ENCODE measurements around the gene SLC20A1.

DNA sequence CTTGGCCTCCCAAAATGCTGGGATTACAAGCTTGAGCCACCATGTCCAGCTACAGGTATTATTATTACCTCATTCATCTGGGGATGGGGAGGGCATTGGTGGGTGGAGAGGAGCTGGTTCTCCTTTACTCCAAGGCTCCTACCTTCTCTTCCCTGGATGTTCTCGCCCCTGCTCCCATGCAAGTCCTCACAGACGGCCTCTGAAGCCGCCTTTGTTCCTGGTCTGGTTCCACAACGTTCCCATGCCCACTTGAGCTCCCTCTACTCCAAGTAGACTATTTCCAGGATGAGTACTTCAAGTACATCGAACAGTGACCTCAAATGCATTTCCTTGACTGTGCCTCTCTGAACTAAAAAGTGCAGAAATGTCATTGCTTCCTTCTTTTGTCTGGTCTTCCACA is 3.2 kb upstream of the SLC20A1 start:
- TF ChIP-seq POLR2AphosphoS5 (IDR thresholded peaks at IDR 0.05; ENCODE audit: low read depth, low read length), result no peak
- TF ChIP-seq, protein P1, sequence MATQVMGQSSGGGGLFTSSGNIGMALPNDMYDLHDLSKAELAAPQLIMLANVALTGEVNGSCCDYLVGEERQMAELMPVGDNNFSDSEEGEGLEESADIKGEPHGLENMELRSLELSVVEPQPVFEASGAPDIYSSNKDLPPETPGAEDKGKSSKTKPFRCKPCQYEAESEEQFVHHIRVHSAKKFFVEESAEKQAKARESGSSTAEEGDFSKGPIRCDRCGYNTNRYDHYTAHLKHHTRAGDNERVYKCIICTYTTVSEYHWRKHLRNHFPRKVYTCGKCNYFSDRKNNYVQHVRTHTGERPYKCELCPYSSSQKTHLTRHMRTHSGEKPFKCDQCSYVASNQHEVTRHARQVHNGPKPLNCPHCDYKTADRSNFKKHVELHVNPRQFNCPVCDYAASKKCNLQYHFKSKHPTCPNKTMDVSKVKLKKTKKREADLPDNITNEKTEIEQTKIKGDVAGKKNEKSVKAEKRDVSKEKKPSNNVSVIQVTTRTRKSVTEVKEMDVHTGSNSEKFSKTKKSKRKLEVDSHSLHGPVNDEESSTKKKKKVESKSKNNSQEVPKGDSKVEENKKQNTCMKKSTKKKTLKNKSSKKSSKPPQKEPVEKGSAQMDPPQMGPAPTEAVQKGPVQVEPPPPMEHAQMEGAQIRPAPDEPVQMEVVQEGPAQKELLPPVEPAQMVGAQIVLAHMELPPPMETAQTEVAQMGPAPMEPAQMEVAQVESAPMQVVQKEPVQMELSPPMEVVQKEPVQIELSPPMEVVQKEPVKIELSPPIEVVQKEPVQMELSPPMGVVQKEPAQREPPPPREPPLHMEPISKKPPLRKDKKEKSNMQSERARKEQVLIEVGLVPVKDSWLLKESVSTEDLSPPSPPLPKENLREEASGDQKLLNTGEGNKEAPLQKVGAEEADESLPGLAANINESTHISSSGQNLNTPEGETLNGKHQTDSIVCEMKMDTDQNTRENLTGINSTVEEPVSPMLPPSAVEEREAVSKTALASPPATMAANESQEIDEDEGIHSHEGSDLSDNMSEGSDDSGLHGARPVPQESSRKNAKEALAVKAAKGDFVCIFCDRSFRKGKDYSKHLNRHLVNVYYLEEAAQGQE (IDR thresholded peaks at IDR 0.05; ENCODE audit: insufficient read depth in 1 of 2, low read depth in 2 of 2, low read length in 2 of 2), result no peak

Data from PFSK-1 (cell line).